GM19324 (cell line): ENCODE measurements around the gene ZNF778.
"Not testable (repeated sequence)": the region's sequence is repeated elsewhere in the genome, so short reads cannot be mapped to it uniquely, and the experiment has no call there.

Experiments
- ATAC-seq: cut with Tn5 transposase; IDR thresholded peaks from one replicate; pipeline ENCODE4 v1.9.1; 2021; ENCODE audit warnings: mild to moderate bottlenecking, moderate library complexity; ENCODE audit not compliant: unreplicated experiment, low FRiP score

Gene ZNF778

GRCh38 chr16:89248196-89248982 is 30.9 kb downstream of the ZNF778 start:
- no peak for ATAC-seq

DNA sequence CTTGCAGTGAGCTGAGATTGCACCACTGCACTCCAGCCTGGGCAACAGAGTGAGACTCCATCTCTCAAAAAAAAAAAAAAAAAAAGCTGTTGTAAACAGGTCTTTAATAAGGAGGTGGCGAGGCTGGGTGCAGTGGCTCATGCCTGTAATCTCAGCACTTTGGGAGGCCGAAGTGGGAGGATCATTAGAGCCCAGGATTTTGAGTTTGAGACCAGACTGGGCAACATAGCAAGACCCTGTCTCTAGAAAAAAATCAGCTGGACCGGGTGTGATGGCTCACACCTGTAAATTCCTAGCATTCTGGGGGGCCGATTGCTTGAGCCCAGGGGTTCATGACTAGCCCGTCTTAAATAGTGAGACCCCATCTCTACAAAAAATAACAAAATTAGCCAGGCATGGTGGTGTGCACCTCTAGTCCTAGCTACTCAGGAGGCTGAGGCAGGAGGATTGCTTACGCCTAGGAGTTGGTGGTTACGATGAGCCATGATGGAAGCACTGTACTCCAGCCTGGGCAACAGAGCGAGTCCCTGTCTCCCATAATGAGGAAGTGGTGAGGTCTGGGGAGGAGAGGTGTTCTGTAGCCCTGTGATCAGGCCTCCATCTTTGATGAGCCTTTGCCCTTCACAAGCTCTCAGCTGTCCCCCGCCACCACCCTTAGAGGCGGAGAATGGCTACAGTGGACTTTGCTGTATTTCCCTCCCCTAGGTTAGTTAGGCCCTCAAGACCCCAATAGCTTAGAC is 36.2 kb downstream of the ZNF778 start:
- ATAC-seq, result no peak

- ATAC-seq, result no peak
Observed at GRCh38 chr16:89256651-89257254, 39.2 kb downstream of the ZNF778 start.

DNA sequence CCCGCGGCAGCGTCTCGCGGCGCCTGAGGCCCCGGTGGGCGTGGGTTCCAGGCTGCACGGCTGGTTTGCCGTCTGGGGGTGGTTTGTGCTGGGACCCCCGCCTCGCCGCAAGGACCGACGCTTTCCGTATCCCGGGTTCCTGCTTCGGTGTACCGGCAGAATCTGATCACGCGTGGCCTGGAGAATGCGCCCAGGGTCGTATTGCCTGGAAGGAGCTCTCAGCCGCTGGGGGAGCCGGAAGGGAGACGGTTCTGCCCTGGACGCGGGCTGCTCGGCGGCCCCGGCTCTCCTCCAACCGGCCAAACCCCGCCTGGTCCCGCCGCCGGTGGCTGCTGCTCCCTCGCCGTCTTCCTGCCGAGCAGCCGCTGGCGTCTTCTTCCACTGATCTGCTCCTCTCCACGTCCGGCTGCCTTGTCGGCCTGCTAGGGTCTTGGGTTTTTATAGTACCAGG is 39.8 kb downstream of the ZNF778 start:
- ATAC-seq, result no peak

DNA sequence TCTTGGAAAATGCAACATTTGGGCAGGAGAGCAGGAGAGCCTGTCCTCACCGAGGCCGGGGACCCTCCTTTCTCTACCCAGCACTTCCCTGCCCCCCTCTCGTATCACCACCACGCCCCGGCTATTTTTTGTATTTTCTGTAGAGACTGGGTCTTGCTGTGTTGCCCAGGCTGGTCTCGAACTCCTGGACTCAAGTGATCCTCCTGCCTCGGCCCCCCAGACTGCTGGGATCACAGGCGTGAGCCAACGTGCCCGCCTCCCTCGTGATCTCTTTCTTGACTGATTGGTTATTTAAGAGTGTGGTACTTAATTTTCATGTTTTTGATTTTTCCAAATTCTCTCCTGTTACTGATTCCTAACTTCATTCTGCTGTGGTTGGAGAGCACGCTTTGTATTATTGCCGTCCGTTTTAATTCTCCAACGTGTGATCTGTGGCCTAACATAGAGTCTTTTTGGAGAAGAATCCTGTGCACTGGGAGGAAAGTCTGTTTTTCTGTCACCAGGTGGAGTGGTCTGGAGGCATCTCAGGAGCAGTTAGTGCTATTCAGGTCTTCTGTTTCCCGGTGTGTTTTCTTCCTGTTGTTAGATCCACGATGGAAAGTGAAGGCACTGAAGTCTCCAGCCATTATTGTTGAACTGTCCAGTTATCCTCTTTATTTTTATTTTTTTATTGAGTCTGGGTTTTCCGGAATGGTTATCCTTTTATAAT is 40.4 kb downstream of the ZNF778 start:
- ATAC-seq, result no peak

GRCh38 chr16:89259901-89260300 is 42.4 kb downstream of the ZNF778 start:
- ATAC-seq, result not testable (repeated sequence)

GRCh38 chr16:89261691-89262563 is 44.4 kb downstream of the ZNF778 start:
- no peak for ATAC-seq

DNA sequence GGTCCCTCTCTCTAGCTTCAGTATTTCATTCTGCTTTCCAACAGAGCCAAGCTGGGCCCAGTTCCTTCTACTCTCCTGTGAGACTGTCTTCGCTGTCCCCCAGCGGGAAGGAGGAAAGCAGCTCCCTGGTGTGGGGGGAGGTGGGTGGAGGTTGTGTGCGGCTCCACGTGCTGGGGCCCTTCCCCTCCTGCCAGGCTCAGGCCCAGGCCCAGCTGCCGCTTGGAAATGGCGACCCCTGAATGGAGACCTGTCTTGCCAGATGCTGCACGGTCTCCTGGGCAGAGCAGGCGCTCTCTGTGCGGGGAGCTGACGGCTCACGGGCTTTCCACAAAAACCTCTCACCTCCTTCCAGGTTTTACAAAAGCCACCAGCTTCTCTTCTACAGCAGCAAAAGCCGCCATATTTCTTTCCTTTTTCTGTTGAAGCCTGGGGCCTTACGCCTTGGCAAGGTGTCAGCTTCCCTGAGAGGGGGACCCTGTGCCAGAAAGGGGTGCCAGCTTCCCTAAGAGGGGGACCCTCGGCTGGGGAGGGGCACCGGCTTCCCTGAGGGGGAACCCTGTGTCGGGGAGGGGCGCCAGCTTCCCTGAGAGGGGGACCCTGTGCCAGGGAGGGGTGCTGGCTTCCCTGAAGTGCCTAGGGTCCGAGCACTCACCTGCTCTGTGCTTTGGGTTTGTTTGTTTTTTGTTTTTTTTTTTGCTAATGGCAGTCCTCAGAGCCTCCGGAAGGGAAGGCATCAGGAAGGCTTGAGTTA is 47.5 kb downstream of the ZNF778 start:
- no peak for ATAC-seq

- no peak for ATAC-seq
Observed at GRCh38 chr16:89265647-89266046, 48.1 kb downstream of the ZNF778 start.

DNA sequence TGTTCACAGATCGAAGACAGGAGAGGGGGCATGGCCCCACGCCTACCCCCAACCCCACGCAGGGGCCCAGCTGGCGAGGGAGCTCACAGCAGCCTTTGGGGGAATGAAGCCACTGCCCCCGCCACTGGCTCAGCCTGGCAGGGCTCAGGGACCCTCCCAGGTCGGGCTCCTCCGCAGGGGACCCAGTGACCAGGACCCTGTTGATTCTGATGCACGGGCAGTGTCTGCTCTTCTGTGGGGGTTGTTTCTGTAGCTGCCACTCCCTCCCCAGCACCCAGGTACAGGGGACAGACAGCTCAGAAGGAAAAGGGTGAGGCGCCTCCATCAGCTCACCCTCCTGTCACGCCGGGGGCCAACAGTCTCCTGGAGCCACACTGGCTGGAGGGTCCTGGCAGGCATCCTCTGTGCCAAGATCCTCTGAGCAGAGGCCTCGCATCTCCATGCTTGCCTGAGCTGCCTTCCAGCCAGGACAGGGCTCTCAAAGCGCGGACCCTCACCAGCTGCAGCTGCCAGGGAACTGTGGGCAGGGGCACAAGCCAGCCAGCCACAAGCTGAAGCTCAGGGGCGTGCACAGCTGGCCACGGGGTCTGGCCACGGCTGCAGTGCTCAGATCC is 49.1 kb downstream of the ZNF778 start:
- no peak for ATAC-seq

- not testable (repeated sequence) for ATAC-seq
Observed at GRCh38 chr16:89267746-89268145, 50.2 kb downstream of the ZNF778 start.

DNA sequence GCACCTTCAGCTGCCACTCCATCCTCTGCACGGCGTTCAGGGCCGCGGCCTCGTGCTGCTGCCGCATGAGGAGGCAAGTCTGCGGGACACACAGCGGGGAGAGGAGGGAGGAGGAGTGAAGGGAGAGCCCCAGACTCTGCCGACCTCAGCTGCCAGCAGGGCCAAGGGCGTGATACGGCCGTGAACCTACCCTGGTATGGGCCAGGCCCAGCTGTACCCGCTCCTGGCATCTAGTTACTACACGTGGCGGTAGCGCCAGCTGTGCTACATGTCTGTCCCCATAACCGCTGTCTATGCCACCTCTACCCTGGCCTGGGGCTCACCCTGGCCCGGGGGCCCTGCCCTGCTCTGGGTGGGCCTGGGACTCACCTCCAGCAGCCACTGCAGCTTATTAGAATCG is 51.1 kb downstream of the ZNF778 start:
- ATAC-seq, result no peak

DNA sequence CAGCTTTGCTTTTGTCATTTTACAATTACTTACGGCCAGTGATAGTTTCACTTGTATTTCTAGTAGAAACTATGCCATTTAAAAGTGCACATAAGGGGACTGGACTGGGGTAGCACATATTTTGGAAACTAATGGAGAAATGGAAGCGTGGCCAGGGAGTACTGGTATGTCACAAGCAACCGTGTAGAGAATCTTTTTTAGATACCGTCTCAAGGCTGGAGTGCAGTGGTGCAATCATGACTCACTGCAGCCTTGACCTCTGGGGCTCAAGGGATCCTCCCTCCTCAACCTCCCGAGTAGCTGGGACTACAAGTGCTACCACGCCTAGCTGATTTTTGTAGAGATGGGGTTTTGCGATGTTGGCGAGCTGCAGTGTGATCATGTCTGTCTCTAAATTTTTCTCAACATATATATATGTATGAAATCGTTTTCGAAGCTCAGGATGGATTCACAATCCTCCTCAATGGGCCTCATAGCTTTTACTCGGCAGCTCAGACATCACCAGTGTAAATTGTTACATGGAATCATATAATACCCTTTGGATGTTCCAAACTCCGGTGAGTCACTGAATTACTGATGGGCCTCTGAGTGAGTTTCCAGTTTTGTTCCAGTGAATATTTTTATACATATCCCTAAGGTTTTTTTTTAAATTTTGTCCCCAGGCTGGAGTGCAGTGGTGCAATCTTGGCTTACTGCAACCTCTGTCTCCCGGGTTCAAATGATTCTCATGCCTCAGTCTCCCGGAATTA is 51.7 kb downstream of the ZNF778 start:
- ATAC-seq, result no peak

- ATAC-seq, result no peak
Observed at GRCh38 chr16:89269805-89270665, 52.5 kb downstream of the ZNF778 start.

DNA sequence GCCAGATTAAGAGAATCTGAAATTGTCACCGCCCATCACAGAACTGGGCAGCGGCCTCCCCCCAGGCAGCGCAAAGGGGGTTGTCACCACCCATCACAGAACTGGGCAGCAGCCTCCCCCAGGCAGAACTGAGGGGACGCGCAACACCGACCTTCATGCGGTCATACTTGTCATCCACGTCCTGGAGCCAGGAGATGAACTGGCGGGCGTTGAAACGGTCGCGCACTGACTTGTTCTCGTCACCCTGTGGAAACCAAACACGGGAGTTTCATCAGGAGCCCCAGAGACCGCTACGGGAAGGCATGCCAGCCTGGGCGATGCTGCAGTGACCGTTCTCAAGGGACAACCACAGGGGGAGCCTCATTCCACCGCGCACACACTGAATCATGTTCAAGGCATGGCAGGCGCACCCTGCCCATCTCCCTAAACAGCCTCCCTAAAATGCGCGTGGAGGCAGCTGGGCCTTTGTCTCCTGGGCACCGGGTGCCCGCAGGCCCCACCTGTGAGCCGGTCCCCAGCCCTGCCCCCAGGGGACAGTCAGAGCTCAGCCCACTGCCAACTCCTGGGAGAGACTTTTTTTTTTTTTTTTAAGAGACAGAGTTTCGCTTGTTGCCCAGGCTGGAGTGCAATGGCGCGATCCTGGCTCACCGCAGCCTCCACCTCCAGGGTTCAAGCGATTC is 53.3 kb downstream of the ZNF778 start:
- ATAC-seq, result no peak

- no peak for ATAC-seq
Observed at GRCh38 chr16:89272631-89273030, 55.1 kb downstream of the ZNF778 start.
